Endothelial cell (in vitro differentiated cells): Measurements from ENCODE around the gene RPL28. TPM values are rescaled to one million over a fixed set of nuclear protein-coding genes. Genes with fewer than 3 reads are reported as not detected.

Source experiments
- DNase-seq: peaks from one replicate; pipeline ENCODE4 v3.0.0; 2021; ENCODE audit warnings: low spot score
- H3K27ac Mint-ChIP-seq: one replicate; pipeline ENCODE4 v1.8.0; 2021; ENCODE audit warnings: mixed read lengths, inconsistent platforms; ENCODE audit not compliant: unreplicated experiment
- H3K27me3 Mint-ChIP-seq: one replicate; pipeline ENCODE4 v1.8.0; 2021; ENCODE audit warnings: mild to moderate bottlenecking, moderate library complexity, mixed read lengths, inconsistent platforms; ENCODE audit not compliant: unreplicated experiment
- H3K36me3 Mint-ChIP-seq: one replicate; pipeline ENCODE4 v1.8.0; 2021; ENCODE audit warnings: mild to moderate bottlenecking, low read depth, mixed read lengths, inconsistent platforms; ENCODE audit not compliant: unreplicated experiment
- H3K4me1 Mint-ChIP-seq: one replicate; pipeline ENCODE4 v1.8.0; 2021; ENCODE audit warnings: mild to moderate bottlenecking, mixed read lengths, inconsistent platforms; ENCODE audit not compliant: unreplicated experiment
- H3K4me3 Mint-ChIP-seq: one replicate; pipeline ENCODE4 v1.8.0; 2021; ENCODE audit warnings: mild to moderate bottlenecking, mixed read lengths, inconsistent platforms; ENCODE audit not compliant: unreplicated experiment
- H3K9me3 Mint-ChIP-seq: one replicate; pipeline ENCODE4 v1.8.0; 2021; ENCODE audit warnings: mixed read lengths, inconsistent platforms; ENCODE audit not compliant: unreplicated experiment
- total RNA-seq: library from RNA; stranded (reverse); fragmentation: NEBNext Ultra II Directional; extraction: Animal tissue kit (Norgen Biotek cat#: 25700); gene quantifications from one replicate; pipeline ENCODE4 v1.2.1, GENCODE V29; 2021; ENCODE audit not compliant: unreplicated experiment
- TF ChIP-seq, protein P1 (sequence below): fragments of 200-600 bp; sonication (generic); IDR thresholded peaks from one replicate; pipeline ENCODE4 v1.5.0; 2021; ENCODE audit warnings: antibody characterized with exemption; ENCODE audit not compliant: unreplicated experiment

RPL28 gene
- total RNA-seq, 1 donor from 2014 or later: 3,792 TPM

DNA sequence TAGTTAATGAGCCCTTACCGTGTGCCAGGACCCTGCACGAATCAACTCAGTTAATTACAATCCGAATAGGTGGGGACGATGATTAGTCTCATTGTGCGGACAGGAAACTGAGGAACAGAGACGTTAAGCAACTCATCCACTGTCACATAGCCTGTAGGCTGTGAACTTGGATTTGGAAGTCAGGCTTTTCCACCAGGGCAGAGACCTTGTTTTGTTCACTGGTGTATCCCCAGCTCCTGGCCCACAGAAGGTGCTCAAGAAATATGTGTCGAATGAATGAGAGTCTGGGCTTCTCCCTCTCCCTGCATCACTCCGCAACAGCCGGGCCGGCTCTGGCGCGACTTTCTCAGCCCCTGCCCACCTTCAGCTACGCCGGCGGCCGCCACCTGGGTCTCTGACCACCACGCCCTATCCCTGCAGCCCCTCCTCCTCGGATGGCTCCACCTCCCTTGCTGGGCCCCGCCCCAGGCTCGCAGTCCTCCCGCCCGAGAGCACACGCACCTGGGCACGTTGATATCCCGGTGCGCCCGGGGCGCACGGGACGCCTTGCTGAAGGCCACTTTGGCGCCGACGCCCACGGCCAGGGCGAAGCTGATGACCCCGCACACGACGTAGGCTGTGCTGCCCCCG, 56.1 kb downstream of the RPL28 start:
- DNase-seq: no peak
- H3K36me3 Mint-ChIP-seq: peaks cover 17% of the 10 kb centered on the region
- H3K9me3 Mint-ChIP-seq: peaks cover 3% of the 10 kb centered on the region
- TF ChIP-seq, protein P1, sequence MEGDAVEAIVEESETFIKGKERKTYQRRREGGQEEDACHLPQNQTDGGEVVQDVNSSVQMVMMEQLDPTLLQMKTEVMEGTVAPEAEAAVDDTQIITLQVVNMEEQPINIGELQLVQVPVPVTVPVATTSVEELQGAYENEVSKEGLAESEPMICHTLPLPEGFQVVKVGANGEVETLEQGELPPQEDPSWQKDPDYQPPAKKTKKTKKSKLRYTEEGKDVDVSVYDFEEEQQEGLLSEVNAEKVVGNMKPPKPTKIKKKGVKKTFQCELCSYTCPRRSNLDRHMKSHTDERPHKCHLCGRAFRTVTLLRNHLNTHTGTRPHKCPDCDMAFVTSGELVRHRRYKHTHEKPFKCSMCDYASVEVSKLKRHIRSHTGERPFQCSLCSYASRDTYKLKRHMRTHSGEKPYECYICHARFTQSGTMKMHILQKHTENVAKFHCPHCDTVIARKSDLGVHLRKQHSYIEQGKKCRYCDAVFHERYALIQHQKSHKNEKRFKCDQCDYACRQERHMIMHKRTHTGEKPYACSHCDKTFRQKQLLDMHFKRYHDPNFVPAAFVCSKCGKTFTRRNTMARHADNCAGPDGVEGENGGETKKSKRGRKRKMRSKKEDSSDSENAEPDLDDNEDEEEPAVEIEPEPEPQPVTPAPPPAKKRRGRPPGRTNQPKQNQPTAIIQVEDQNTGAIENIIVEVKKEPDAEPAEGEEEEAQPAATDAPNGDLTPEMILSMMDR: no peak
- peaks cover 15% of the 10 kb centered on the region for H3K4me1 Mint-ChIP-seq
- H3K4me3 Mint-ChIP-seq: no peak overlapping the region
- no peak overlapping the region for H3K27ac Mint-ChIP-seq
- peaks cover 54% of the 10 kb centered on the region for H3K27me3 Mint-ChIP-seq

DNA sequence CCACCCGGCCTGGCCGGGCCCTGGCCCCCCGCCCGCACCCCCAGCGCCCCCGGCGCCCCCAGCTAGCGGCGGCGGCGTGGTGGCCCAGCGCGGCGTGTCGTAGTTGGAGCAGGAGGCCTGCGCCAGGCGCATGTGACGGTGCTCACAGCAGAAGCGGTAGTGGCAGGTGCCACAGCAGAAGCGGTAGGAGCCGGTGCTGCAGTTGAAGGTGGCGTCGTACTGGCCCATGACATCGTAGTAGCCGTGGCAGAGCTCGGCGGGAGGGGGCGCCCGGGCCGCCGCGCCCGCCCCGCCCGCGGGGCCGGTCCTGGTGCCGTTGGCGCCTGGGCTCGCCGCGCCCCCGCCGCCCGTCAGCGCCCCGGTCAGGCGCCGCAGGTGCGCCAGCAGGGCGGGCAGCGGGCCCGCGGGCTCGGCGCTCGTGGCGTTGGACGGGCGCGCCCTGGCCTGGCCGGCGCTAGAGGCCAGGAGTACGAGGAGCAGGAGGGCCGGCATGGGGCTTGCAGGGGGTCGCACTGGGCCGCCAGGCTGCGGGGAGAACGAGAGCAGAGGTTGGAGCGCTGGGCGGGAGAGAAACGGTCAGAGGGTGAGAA, 56.7 kb downstream of the RPL28 start:
- Mint-ChIP-seq H3K4me1 (peaks cover 15% of the 10 kb centered on the region), H3K36me3 (peaks cover 17% of the 10 kb centered on the region), H3K9me3 (peaks cover 3% of the 10 kb centered on the region), H3K4me3 (no peak overlapping the region), H3K27me3 (peaks cover 50% of the 10 kb centered on the region), H3K27ac (no peak overlapping the region)
- TF ChIP-seq, protein P1: no peak
- DNase-seq: no peak

DNA sequence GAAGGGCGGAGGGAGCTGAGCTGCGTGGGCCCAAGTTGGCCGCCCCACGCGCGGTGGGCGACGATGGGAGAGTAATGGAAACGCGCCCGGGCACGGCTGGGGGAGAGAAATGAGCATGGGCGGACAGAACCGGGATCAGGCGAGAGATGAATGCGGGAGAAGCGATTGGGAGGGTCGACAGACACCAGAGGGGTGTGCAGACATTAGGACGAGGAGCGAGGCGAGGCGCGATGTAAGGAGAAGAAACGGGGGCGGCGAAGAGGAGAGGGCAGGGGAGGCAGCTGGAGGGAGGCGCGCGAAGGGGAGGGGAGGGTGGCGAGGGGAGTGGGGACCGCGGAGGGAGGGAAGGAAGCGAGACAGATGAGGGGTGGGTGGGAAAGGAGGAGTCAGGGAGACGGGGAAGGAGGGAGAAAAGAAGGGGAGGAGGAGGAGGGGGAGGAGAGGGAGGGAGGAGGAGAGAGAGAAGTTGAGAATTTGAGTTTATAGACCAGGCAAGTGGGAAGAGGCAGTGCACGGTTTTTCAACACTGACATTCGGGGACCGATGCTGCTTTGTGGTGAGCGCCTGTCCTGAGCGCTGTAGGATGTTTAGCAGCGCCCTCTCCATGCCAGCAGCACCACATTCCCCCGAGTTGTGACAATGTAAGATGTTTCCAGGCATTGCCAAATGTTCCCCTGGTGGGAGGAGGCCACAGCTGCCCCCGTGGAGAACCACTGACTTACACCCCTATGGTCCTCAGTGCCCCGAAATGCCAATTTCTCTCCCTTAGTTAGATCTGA, 57.5 kb downstream of the RPL28 start, which contains the start of gene SHISA7:
SHISA7 (minus strand) TSS at position 256 of the 779 bp plus-strand sequence. CDS start 437 bp downstream, outside the sequence.
- no peak within 1 kb of the TSS for H3K27ac Mint-ChIP-seq
- no peak for DNase-seq
- H3K4me3 Mint-ChIP-seq: no peak within 1 kb of the TSS
- peaks cover 50% of the 10 kb centered on the region for H3K27me3 Mint-ChIP-seq
- TF ChIP-seq, protein P1: no peak
- peaks cover 17% of the 10 kb centered on the region for H3K36me3 Mint-ChIP-seq
- peaks cover 3% of the 10 kb centered on the region for H3K9me3 Mint-ChIP-seq
- H3K4me1 Mint-ChIP-seq: peaks cover 15% of the 10 kb centered on the region

DNA sequence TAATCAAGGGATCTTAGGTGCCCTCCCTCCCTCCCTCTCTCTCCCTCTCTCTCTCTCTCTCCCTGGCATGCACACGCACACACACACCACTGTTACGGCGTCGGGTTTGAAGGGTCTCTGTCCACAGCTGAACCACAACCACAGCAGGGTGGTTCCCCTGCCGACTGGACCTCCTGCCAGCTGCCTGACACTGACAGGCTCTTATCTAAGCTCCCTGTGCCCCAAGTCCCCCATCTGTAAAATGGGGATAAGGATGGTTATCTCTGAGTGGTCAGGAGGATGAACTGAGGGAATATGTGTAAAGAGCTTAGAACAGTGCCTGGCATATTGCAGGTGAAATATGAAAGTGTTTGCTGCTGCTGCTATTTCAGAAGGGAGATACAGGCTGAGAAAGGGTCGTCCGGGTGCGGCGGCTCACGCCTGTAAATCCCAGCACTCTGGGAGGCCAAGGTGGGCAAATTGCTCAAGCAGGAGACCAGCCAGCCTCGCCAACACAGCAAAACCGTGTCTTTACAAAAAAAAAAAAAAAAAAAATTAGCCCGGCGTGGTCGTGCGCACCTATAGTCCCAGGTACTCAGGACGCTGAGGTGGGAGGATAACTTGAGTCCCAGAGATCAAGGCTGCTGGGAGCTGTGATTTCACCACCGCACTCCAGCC, 58.2 kb downstream of the RPL28 start:
- H3K27me3 Mint-ChIP-seq: peaks cover 47% of the 10 kb centered on the region
- H3K36me3 Mint-ChIP-seq: peaks cover 17% of the 10 kb centered on the region
- H3K27ac Mint-ChIP-seq: no peak overlapping the region
- H3K9me3 Mint-ChIP-seq: peaks cover 3% of the 10 kb centered on the region
- no peak for DNase-seq
- H3K4me3 Mint-ChIP-seq: no peak overlapping the region
- TF ChIP-seq, protein P1: no peak
- peaks cover 15% of the 10 kb centered on the region for H3K4me1 Mint-ChIP-seq
